GM19351 (cell line): ENCODE results near the gene PDP2.
A peak's percentile ranks its signal among the peaks of the same experiment; 100 is the strongest.
"Not testable (repeated sequence)": the region's sequence is repeated elsewhere in the genome, so short reads cannot be mapped to it uniquely, and the experiment has no call there.

Experiments used
- ATAC-seq: cut with Tn5 transposase; IDR thresholded peaks from one replicate; pipeline ENCODE4 v1.9.1; 2021; ENCODE audit warnings: mild to moderate bottlenecking, moderate library complexity; ENCODE audit not compliant: unreplicated experiment

PDP2 gene

GRCh38 chr16:66885491-66885890 is 5.2 kb downstream of the PDP2 start:
- ATAC-seq, result no peak

GRCh38 chr16:66886321-66886720 is 6.0 kb downstream of the PDP2 start:
- no peak for ATAC-seq

GRCh38 chr16:66886914-66887313 is 6.6 kb downstream of the PDP2 start:
- no peak for ATAC-seq

GRCh38 chr16:66888647-66889615 is 8.6 kb downstream of the PDP2 start:
- no peak for ATAC-seq

GRCh38 chr16:66889622-66890021 is 9.3 kb downstream of the PDP2 start:
- ATAC-seq, result no peak

- no peak for ATAC-seq
Measured at GRCh38 chr16:66890799-66891198, 10.5 kb downstream of the PDP2 start.

GRCh38 chr16:66891360-66891759 is 11.0 kb downstream of the PDP2 start:
- ATAC-seq, result no peak

- no peak for ATAC-seq
Measured at GRCh38 chr16:66891797-66892196, 11.5 kb downstream of the PDP2 start.

- no peak for ATAC-seq
Measured at GRCh38 chr16:66894055-66894454, 13.7 kb downstream of the PDP2 start.

- ATAC-seq, result peak; percentile 83
Measured at GRCh38 chr16:66894948-66895688, 14.8 kb downstream of the PDP2 start.

- ATAC-seq, result no peak
Measured at GRCh38 chr16:66895689-66895979, 15.3 kb downstream of the PDP2 start.

- ATAC-seq, result no peak
Measured at GRCh38 chr16:66895999-66896398, 15.7 kb downstream of the PDP2 start.

GRCh38 chr16:66896682-66897081 is 16.4 kb downstream of the PDP2 start:
- not testable (repeated sequence) for ATAC-seq

GRCh38 chr16:66898207-66898606 is 17.9 kb downstream of the PDP2 start:
- ATAC-seq, result no peak

- no peak for ATAC-seq
Measured at GRCh38 chr16:66898933-66899309, 18.6 kb downstream of the PDP2 start.

GRCh38 chr16:66899310-66899944 is 19.1 kb downstream of the PDP2 start:
- no peak for ATAC-seq

- no peak for ATAC-seq
Measured at GRCh38 chr16:66899945-66900710, 19.8 kb downstream of the PDP2 start.

- ATAC-seq, result no peak
Measured at GRCh38 chr16:66900721-66901441, 20.6 kb downstream of the PDP2 start.

GRCh38 chr16:66901626-66902025 is 21.3 kb downstream of the PDP2 start:
- no peak for ATAC-seq
